ENCODE data around the gene TSC2. TPM values are rescaled to one million over a fixed set of nuclear protein-coding genes. Genes with fewer than 3 reads are reported as not detected.

The TSC2 gene
- total and polyA plus RNA-seq, 2 of the 13 experiments (the other 11 are each of a cell fraction or from before 2014, with no cell fraction given): 19.6 to 40.4 TPM

DNA sequence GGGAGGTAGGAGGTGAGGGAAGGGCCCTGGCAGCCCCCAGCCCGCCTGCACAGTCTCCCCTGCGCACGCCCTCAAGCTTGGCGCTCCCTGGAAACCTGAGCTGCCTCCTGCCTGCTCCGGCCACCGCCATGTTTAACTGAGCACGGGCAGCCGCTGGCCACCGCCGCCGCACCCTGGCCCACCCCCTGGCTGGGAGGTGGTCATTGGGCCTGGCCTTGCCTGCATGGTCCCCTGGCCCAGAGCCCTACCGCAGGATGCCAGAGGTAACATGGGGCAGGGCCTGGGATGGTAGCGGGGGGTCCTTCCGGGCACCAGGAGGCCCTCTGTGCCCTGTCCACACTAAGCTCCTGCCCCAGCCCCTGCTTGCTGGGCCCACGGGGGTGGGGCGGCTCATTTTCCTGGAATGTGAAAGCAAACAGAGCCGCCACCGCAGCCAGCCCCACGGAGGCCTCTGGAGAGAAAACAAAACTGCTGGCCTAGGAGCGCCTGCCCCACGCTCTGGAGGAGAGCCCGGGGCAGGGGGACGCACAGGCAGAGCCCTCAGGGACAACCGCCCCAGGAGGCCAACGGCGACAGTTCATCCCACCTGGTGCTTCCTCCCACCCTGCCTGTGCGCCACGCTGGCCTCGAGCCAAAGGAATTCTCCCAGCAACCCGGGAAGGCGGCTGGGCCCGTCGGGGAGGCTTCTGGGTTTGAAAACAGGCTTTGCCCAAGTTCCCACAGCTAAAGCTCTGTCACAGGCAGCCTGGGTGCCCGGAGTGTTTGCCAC, 12.2 kb upstream of the TSC2 start (continued):
- TF ChIP-seq, protein P1, sequence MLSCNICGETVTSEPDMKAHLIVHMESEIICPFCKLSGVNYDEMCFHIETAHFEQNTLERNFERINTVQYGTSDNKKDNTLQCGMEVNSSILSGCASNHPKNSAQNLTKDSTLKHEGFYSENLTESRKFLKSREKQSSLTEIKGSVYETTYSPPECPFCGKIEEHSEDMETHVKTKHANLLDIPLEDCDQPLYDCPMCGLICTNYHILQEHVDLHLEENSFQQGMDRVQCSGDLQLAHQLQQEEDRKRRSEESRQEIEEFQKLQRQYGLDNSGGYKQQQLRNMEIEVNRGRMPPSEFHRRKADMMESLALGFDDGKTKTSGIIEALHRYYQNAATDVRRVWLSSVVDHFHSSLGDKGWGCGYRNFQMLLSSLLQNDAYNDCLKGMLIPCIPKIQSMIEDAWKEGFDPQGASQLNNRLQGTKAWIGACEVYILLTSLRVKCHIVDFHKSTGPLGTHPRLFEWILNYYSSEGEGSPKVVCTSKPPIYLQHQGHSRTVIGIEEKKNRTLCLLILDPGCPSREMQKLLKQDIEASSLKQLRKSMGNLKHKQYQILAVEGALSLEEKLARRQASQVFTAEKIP (CRISPR knock-in tag; IDR thresholded peaks at IDR 0.05; ENCODE audit: borderline replicate concordance): no peak
- peak; percentile 86 for TF ChIP-seq IKZF4 (CRISPR knock-in tag; IDR thresholded peaks at IDR 0.05; ENCODE audit: borderline replicate concordance, low read depth, not compliant biosample characterization)
- TF ChIP-seq MIER3 (CRISPR knock-in tag; IDR thresholded peaks at IDR 0.05; ENCODE audit: borderline replicate concordance): peak; percentile 81; the same call in 1 of the 2 replicates
- no peak for TF ChIP-seq BRCA1 (CRISPR knock-in tag; IDR thresholded peaks at IDR 0.05)
- no peak for TF ChIP-seq RORA (CRISPR knock-in tag; IDR thresholded peaks at IDR 0.05)
- TF ChIP-seq ZNF33A (CRISPR knock-in tag; IDR thresholded peaks at IDR 0.05; ENCODE audit: borderline replicate concordance): no peak
- TF ChIP-seq, protein P2, sequence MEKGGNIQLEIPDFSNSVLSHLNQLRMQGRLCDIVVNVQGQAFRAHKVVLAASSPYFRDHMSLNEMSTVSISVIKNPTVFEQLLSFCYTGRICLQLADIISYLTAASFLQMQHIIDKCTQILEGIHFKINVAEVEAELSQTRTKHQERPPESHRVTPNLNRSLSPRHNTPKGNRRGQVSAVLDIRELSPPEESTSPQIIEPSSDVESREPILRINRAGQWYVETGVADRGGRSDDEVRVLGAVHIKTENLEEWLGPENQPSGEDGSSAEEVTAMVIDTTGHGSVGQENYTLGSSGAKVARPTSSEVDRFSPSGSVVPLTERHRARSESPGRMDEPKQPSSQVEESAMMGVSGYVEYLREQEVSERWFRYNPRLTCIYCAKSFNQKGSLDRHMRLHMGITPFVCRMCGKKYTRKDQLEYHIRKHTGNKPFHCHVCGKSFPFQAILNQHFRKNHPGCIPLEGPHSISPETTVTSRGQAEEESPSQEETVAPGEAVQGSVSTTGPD (CRISPR knock-in tag; IDR thresholded peaks at IDR 0.05): peak; percentile 94
- TF ChIP-seq AKNA (CRISPR knock-in tag; IDR thresholded peaks at IDR 0.05; ENCODE audit: borderline replicate concordance): 0 out of 2 replicates have a peak, but pooled peaks have one; percentile 29
- TF ChIP-seq CBX2 (IDR thresholded peaks at IDR 0.05; ENCODE audit: low read depth, low read length): no peak
- TF ChIP-seq CBX2 (CRISPR knock-in tag; IDR thresholded peaks at IDR 0.05; ENCODE audit: low read depth): no peak
- TF ChIP-seq PAF1 (CRISPR knock-in tag; IDR thresholded peaks at IDR 0.05): no peak
- no peak for TF ChIP-seq ZBTB8A (CRISPR knock-in tag; IDR thresholded peaks at IDR 0.05; ENCODE audit: borderline replicate concordance, low read depth)
- TF ChIP-seq ATF7 (IDR thresholded peaks at IDR 0.05): no peak
- TF ChIP-seq ATF7 (CRISPR knock-in tag; IDR thresholded peaks at IDR 0.05): no peak
